ENCODE data around the gene PDE6B. TPM values are rescaled to one million over a fixed set of nuclear protein-coding genes. Genes with fewer than 3 reads are reported as not detected.

PDE6B gene
- total RNA-seq, 1 experiment from 2014 or later = not detected

DNA sequence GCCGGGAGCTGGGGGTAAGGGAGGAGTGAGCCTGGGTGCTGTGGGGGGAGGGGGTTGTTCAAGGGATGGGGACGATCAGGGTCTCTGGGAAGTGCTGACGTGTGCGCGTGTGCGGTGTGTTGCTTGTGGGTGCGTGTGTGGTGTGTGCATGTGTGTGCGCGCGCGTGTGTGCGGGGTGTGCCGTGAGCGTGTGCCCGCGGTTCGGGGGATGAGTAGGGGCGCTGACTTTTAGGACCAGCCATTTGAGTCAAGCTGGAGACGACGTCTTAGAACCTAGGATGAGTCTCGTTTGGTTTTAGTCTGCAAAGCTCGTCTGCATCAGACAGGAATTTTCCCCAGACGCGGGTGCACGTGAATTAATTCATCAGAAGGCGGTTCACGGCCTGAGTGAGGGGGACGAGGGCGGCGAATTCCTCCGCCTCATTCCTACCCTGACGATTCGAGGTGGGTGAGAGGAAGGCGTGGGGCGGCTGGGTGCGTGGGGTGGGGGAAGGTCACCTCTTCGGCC lies 48.3 kb upstream of the PDE6B start:
- Histone ChIP-seq H3K9me2 (replicated peaks; ENCODE audit: low read length) (no peaks in the 10 kb centered on the region), H3K27ac (ENCODE audit: low read length) (no peak overlapping the region), H3F3A (ENCODE audit: low read length, unreplicated experiment) (no peaks in the 10 kb centered on the region), H3K36me3 (ENCODE audit: low read depth, low read length) (no peaks in the 10 kb centered on the region), H3K9ac (ENCODE audit: low read length) (no peak overlapping the region), H3K4me2 (ENCODE audit: low read length) (no peak overlapping the region), H3K4me3 (ENCODE audit: low read length) (no peak overlapping the region), H3K9me3 (ENCODE audit: low read length) (no peaks in the 10 kb centered on the region), H3K27me3 (ENCODE audit: low read length) (peaks cover 13% of the 10 kb centered on the region), H2AFZ (ENCODE audit: low read length) (no peak overlapping the region), H4K20me1 (ENCODE audit: low read length) (no peaks in the 10 kb centered on the region), H3K4me1 (ENCODE audit: insufficient read depth, low read length) (no peaks in the 10 kb centered on the region), H3K79me2 (ENCODE audit: low read length) (no peaks in the 10 kb centered on the region)
- intact Hi-C loops (cut with micrococcal nuclease) = no loop called here
- DNase-seq (no peak), ATAC-seq (no peak)
- ChIA-PET CTCF (no interaction called here), POLR2A (ENCODE audit: unreplicated experiment) (no interaction called here)
- no peak for TF ChIP-seq EZH2 (IDR thresholded peaks at IDR 0.05; ENCODE audit: low read length, unreplicated experiment)
- no TSS peak for BruUV-seq (replicated peaks)

GRCh38 chr4:577499-578450 lies 47.6 kb upstream of the PDE6B start:
- ATAC-seq (no peak), DNase-seq (no peak)
- ChIA-PET CTCF (no interaction called here), POLR2A (ENCODE audit: unreplicated experiment) (no interaction called here)
- no TSS peak for BruUV-seq (replicated peaks)
- Histone ChIP-seq H3K9ac (ENCODE audit: low read length) (no peak overlapping the region), H2AFZ (ENCODE audit: low read length) (no peak overlapping the region), H3K36me3 (ENCODE audit: low read depth, low read length) (no peaks in the 10 kb centered on the region), H3K9me3 (ENCODE audit: low read length) (no peaks in the 10 kb centered on the region), H3F3A (ENCODE audit: low read length, unreplicated experiment) (no peaks in the 10 kb centered on the region), H3K27ac (ENCODE audit: low read length) (no peak overlapping the region), H3K27me3 (ENCODE audit: low read length) (peaks cover 15% of the 10 kb centered on the region), H3K4me3 (ENCODE audit: low read length) (no peak overlapping the region), H3K4me1 (ENCODE audit: insufficient read depth, low read length) (no peaks in the 10 kb centered on the region), H4K20me1 (ENCODE audit: low read length) (no peaks in the 10 kb centered on the region), H3K9me2 (replicated peaks; ENCODE audit: low read length) (no peaks in the 10 kb centered on the region), H3K79me2 (ENCODE audit: low read length) (no peaks in the 10 kb centered on the region), H3K4me2 (ENCODE audit: low read length) (no peak overlapping the region)
- intact Hi-C loops (cut with micrococcal nuclease) = no loop called here
- TF ChIP-seq, protein P1, sequence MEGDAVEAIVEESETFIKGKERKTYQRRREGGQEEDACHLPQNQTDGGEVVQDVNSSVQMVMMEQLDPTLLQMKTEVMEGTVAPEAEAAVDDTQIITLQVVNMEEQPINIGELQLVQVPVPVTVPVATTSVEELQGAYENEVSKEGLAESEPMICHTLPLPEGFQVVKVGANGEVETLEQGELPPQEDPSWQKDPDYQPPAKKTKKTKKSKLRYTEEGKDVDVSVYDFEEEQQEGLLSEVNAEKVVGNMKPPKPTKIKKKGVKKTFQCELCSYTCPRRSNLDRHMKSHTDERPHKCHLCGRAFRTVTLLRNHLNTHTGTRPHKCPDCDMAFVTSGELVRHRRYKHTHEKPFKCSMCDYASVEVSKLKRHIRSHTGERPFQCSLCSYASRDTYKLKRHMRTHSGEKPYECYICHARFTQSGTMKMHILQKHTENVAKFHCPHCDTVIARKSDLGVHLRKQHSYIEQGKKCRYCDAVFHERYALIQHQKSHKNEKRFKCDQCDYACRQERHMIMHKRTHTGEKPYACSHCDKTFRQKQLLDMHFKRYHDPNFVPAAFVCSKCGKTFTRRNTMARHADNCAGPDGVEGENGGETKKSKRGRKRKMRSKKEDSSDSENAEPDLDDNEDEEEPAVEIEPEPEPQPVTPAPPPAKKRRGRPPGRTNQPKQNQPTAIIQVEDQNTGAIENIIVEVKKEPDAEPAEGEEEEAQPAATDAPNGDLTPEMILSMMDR (conservative IDR thresholded peaks at IDR 0.05; ENCODE audit: low read depth, low read length) = no peak
- no peak for TF ChIP-seq EZH2phosphoT487 (IDR thresholded peaks at IDR 0.05; ENCODE audit: borderline replicate concordance, low read length)

- H3K9me2 ChIP-seq (replicated peaks; ENCODE audit: low read length) = no peaks in the 10 kb centered on the region
- no peak for DNase-seq
- no peak overlapping the region for H2AFZ ChIP-seq (ENCODE audit: low read length)
- ChIA-PET POLR2A (ENCODE audit: unreplicated experiment) (no interaction called here), CTCF (no interaction called here)
- H4K20me1 ChIP-seq (ENCODE audit: low read length) = no peaks in the 10 kb centered on the region
- H3K4me3 ChIP-seq (ENCODE audit: low read length) = no peak overlapping the region
- no peaks in the 10 kb centered on the region for H3K4me1 ChIP-seq (ENCODE audit: insufficient read depth, low read length)
- no peak overlapping the region for H3K27ac ChIP-seq (ENCODE audit: low read length)
- H3K79me2 ChIP-seq (ENCODE audit: low read length) = no peaks in the 10 kb centered on the region
- H3K27me3 ChIP-seq (ENCODE audit: low read length) = peaks cover 15% of the 10 kb centered on the region
- TF ChIP-seq, protein P1 (conservative IDR thresholded peaks at IDR 0.05; ENCODE audit: low read depth, low read length) = no peak
- TF ChIP-seq EZH2 (IDR thresholded peaks at IDR 0.05; ENCODE audit: low read length, unreplicated experiment) = no peak
- no peak overlapping the region for H3K4me2 ChIP-seq (ENCODE audit: low read length)
- no peaks in the 10 kb centered on the region for H3F3A ChIP-seq (ENCODE audit: low read length, unreplicated experiment)
- no peak for ATAC-seq
- BruUV-seq (replicated peaks) = no TSS peak
- intact Hi-C loops (cut with micrococcal nuclease) = no loop called here
- H3K9me3 ChIP-seq (ENCODE audit: low read length) = no peaks in the 10 kb centered on the region
- no peaks in the 10 kb centered on the region for H3K36me3 ChIP-seq (ENCODE audit: low read depth, low read length)
- H3K9ac ChIP-seq (ENCODE audit: low read length) = no peak overlapping the region
Measured at GRCh38 chr4:578451-579443, 46.6 kb upstream of the PDE6B start.

Data from PC-3 (cell line).